Neuronal stem cell (in vitro differentiated cells): ENCODE measurements around the gene C17orf50.
A peak's percentile ranks its signal among the peaks of the same experiment; 100 is the strongest.

Source experiments
- DNase-seq: peaks from one replicate; pipeline ENCODE4 v3.0.0-alpha.2; 2013; ENCODE audit warnings: low spot score
- H2AFZ ChIP-seq: one replicate; pipeline ENCODE4 v1.6.1; 2013; ENCODE audit warnings: mild to moderate bottlenecking, low read length, inconsistent platforms
- H2AK5ac ChIP-seq: 2 replicates; pipeline ENCODE4 v1.6.1; 2013; ENCODE audit warnings: low read depth, mild to moderate bottlenecking, inconsistent platforms, low read length, moderate library complexity, mixed read lengths
- H2BK120ac ChIP-seq: 2 replicates; pipeline ENCODE4 v1.6.1; 2013; ENCODE audit warnings: low read depth, mild to moderate bottlenecking, inconsistent platforms, low read length, moderate library complexity, mixed read lengths
- H2BK12ac ChIP-seq: one replicate; pipeline ENCODE4 v1.6.1; 2013; ENCODE audit warnings: low read length, inconsistent platforms
- H2BK15ac ChIP-seq: 2 replicates; pipeline ENCODE4 v1.6.1; 2013; ENCODE audit warnings: mild to moderate bottlenecking, low read length, inconsistent platforms, mixed read lengths
- H2BK5ac ChIP-seq: one replicate; pipeline ENCODE4 v1.6.1; 2013; ENCODE audit warnings: inconsistent platforms, mild to moderate bottlenecking, low read length, moderate library complexity
- H3K14ac ChIP-seq: one replicate; pipeline ENCODE4 v1.6.1; 2013; ENCODE audit warnings: low read length, inconsistent platforms
- H3K18ac ChIP-seq: 2 replicates; pipeline ENCODE4 v1.6.1; 2013; ENCODE audit warnings: low read length, inconsistent platforms
- H3K23ac ChIP-seq: 2 replicates; pipeline ENCODE4 v1.6.1; 2013; ENCODE audit warnings: low read depth, mild to moderate bottlenecking, mixed read lengths, low read length, inconsistent platforms; ENCODE audit not compliant: poor library complexity
- H3K27ac ChIP-seq: replicated peaks from 3 replicates; pipeline ENCODE4 v1.5.1; 2013; ENCODE audit warnings: low read length, inconsistent platforms
- H3K27me3 ChIP-seq, 3 experiments: 2 replicates each; pipeline ENCODE4 v1.6.1; 2013; ENCODE audit warnings: low read length in 3 of 3, mild to moderate bottlenecking in 2 of 3, inconsistent platforms in 1 of 3, low read depth in 1 of 3, mixed read lengths in 1 of 3, moderate library complexity in 1 of 3; ENCODE audit not compliant: control insufficient read depth in 3 of 3, insufficient read depth in 3 of 3
- H3K36me3 ChIP-seq, 2 donors: replicated peaks in 1 of 2; 2 replicates each; pipeline ENCODE4 v1.6.1; 2013; ENCODE audit warnings: low read length in 2 of 2; ENCODE audit not compliant: control insufficient read depth in 2 of 2, insufficient read depth in 2 of 2
- H3K4ac ChIP-seq: 2 replicates; pipeline ENCODE4 v1.6.1; 2013; ENCODE audit warnings: inconsistent platforms, mild to moderate bottlenecking, low read length, moderate library complexity
- H3K4me1 ChIP-seq, 2 donors: 1 replicate in 1 of 2; 2 replicates in 1 of 2; pipeline ENCODE4 v1.6.1; 2013; ENCODE audit warnings: low read length in 2 of 2, low read depth in 1 of 2; ENCODE audit not compliant: control insufficient read depth in 2 of 2, insufficient read depth in 1 of 2
- H3K4me2 ChIP-seq: one replicate; pipeline ENCODE4 v1.6.1; 2013; ENCODE audit warnings: mild to moderate bottlenecking, low read length, inconsistent platforms; ENCODE audit not compliant: insufficient read depth, poor library complexity, severe bottlenecking
- H3K4me3 ChIP-seq, 2 donors: 2 replicates each; pipeline ENCODE4 v1.5.1; 2013; ENCODE audit warnings: low read length in 2 of 2, mild to moderate bottlenecking in 2 of 2, inconsistent platforms in 1 of 2, moderate library complexity in 1 of 2
- H3K79me1 ChIP-seq: one replicate; pipeline ENCODE4 v1.6.1; 2013; ENCODE audit warnings: low read depth, mild to moderate bottlenecking, inconsistent platforms, low read length, moderate library complexity
- H3K9ac ChIP-seq: one replicate; pipeline ENCODE4 v1.6.1; 2013; ENCODE audit warnings: mild to moderate bottlenecking, low read depth, low read length, inconsistent platforms; ENCODE audit not compliant: poor library complexity
- H3K9me3 ChIP-seq, 2 donors: replicated peaks in 1 of 2; 2 replicates each; pipeline versions ENCODE3 to v1.6.1; 2013; ENCODE audit warnings: low read length in 2 of 2, mild to moderate bottlenecking in 2 of 2, inconsistent platforms in 1 of 2, low read depth in 1 of 2, mixed read lengths in 1 of 2, moderate library complexity in 1 of 2; ENCODE audit not compliant: control insufficient read depth in 2 of 2, insufficient read depth in 1 of 2
- H4K8ac ChIP-seq: one replicate; pipeline ENCODE4 v1.6.1; 2013; ENCODE audit warnings: low read depth, mild to moderate bottlenecking, inconsistent platforms, low read length, moderate library complexity
- H4K91ac ChIP-seq: one replicate; pipeline ENCODE4 v1.6.1; 2013; ENCODE audit warnings: low read length, low read depth, mild to moderate bottlenecking, inconsistent platforms; ENCODE audit not compliant: poor library complexity
- WGBS, 2 donors: extraction: QIAGEN DNeasy Blood & Tissue Kit; methylation state at CpG; one replicate each; pipeline ENCODE4 v1.1.7; 2013; ENCODE audit warnings: missing lambda C conversion rate in 2 of 2, mixed read lengths in 1 of 2; ENCODE audit not compliant: insufficient read length in 2 of 2, insufficient replicate concordance in 1 of 2; ENCODE audit errors: extremely low coverage in 2 of 2; 5-methylcytosine and 5-hydroxymethylcytosine counted together

Gene C17orf50

GRCh38 chr17:35808240-35808961 lies 47.7 kb downstream of the C17orf50 start:
- Histone ChIP-seq H3K79me1 (no peaks in the 10 kb centered on the region), H3K9me3 (no peaks in the 10 kb centered on the region), H3K9ac (no peak overlapping the region), H2BK12ac (no peak overlapping the region), H3K4me3 (peak overlapping the region in 1 of 2 donors; percentile 93), H3K4me2 (peak overlapping the region; percentile 54), H2BK5ac (no peak overlapping the region), H3K36me3 (peaks cover 0 to 33% of the 10 kb centered on the region in 2 donors), H2AK5ac (no peak overlapping the region), H4K91ac (no peak overlapping the region), H3K18ac (no peak overlapping the region), H3K27ac (no peak overlapping the region), H2AFZ (peak overlapping the region; percentile 83), H3K27me3 (no peaks in the 10 kb centered on the region), H4K8ac (no peak overlapping the region), H2BK120ac (no peak overlapping the region), H3K14ac (no peak overlapping the region), H2BK15ac (no peak overlapping the region), H3K4ac (no peak overlapping the region), H3K23ac (no peak overlapping the region), H3K4me1 (peaks cover 3 to 17% of the 10 kb centered on the region in 2 donors)
- no peak for DNase-seq
- WGBS, 2 donors: no CpG with 5 or more reads among the region's 19 CpGs

- WGBS, 2 donors: no CpG with 5 or more reads among the region's 71 CpGs
- H3K14ac ChIP-seq: peak within 1 kb of the TSS; percentile 85
These were observed 48.5 kb downstream of the C17orf50 start, which contains the start of gene TAF15 for GRCh38 chr17:35808962-35809854. Gene TAF15 (plus strand): TSS chr17:35809484. CDS start chr17:35809570, 86 bp downstream.

GRCh38 chr17:35809855-35810461 lies 49.3 kb downstream of the C17orf50 start:
- Histone ChIP-seq H2AK5ac (peak overlapping the region; percentile 98), H3K9ac (peak overlapping the region; percentile 91), H3K4me3 (peak overlapping the region; percentile 93 to 94), H3K23ac (peak overlapping the region; percentile 97), H3K18ac (peak overlapping the region; percentile 100), H3K4me1 (peaks cover 2 to 17% of the 10 kb centered on the region in 2 donors), H2AFZ (peak overlapping the region; percentile 83), H4K8ac (no peak overlapping the region), H3K36me3 (peaks cover 0 to 49% of the 10 kb centered on the region in 2 donors), H3K9me3 (no peaks in the 10 kb centered on the region), H3K4ac (no peak overlapping the region), H2BK15ac (no peak overlapping the region), H3K14ac (no peak overlapping the region), H2BK5ac (peak overlapping the region; percentile 40), H4K91ac (no peak overlapping the region), H3K79me1 (no peaks in the 10 kb centered on the region), H3K4me2 (peak overlapping the region; percentile 61), H3K27me3 (no peaks in the 10 kb centered on the region), H2BK12ac (no peak overlapping the region), H3K27ac (peak overlapping the region; percentile 94), H2BK120ac (no peak overlapping the region)
- WGBS, 2 donors: no CpG with 5 or more reads among the region's 24 CpGs
- no peak for DNase-seq

More at GRCh38 chr17:35808962-35809854, 48.5 kb downstream of the C17orf50 start, which contains the start of gene TAF15:
- peaks cover 3 to 17% of the 10 kb centered on the region in 2 donors for H3K4me1 ChIP-seq
- peak within 1 kb of the TSS; percentile 92 for H4K8ac ChIP-seq
- DNase-seq: peak; percentile 96
- no peak within 1 kb of the TSS for H2BK120ac ChIP-seq
- H2AFZ ChIP-seq: peak within 1 kb of the TSS; percentile 83
- peak within 1 kb of the TSS; percentile 93 to 94 for H3K4me3 ChIP-seq
- H4K91ac ChIP-seq: peak within 1 kb of the TSS; percentile 69
- H3K36me3 ChIP-seq: peaks cover 0 to 41% of the 10 kb centered on the region in 2 donors
- H2AK5ac ChIP-seq: peak within 1 kb of the TSS; percentile 98
- H2BK5ac ChIP-seq: peak within 1 kb of the TSS; percentile 40
- H3K18ac ChIP-seq: peak within 1 kb of the TSS; percentile 100
- H2BK15ac ChIP-seq: no peak within 1 kb of the TSS
- H3K9ac ChIP-seq: peak within 1 kb of the TSS; percentile 98
- H3K27ac ChIP-seq: peak within 1 kb of the TSS; percentile 94
- no peaks in the 10 kb centered on the region for H3K79me1 ChIP-seq
- no peak within 1 kb of the TSS for H3K4ac ChIP-seq
- peak within 1 kb of the TSS; percentile 61 for H3K4me2 ChIP-seq
- H3K23ac ChIP-seq: peak within 1 kb of the TSS; percentile 97
- H2BK12ac ChIP-seq: no peak within 1 kb of the TSS
- no peaks in the 10 kb centered on the region for H3K27me3 ChIP-seq
- no peaks in the 10 kb centered on the region for H3K9me3 ChIP-seq
